Lower lobe of right lung (tissue), 2 donors: ENCODE results near the gene UNC13C. TPM values are rescaled to one million over a fixed set of nuclear protein-coding genes. Genes with fewer than 3 reads are reported as not detected.

Experiments used
- ATAC-seq, 2 donors: fragments of 200-7000 bp; cut with Tn5 transposase; one replicate each; pipeline ENCODE4 v1.9.1; 2020 to 2022; ENCODE audit warnings: mild to moderate bottlenecking in 2 of 2, moderate library complexity in 2 of 2
- DNase-seq: peaks from one replicate; pipeline ENCODE4 v3.0.0-alpha.2; 2020
- H3K27ac ChIP-seq: fragments of 200-600 bp; one replicate; pipeline ENCODE4 v1.8.0; 2022
- H3K27me3 ChIP-seq: fragments of 200-600 bp; one replicate; pipeline ENCODE4 v1.8.0; 2022; ENCODE audit warnings: low read depth
- H3K36me3 ChIP-seq: fragments of 200-600 bp; one replicate; pipeline ENCODE4 v1.8.0; 2022; ENCODE audit warnings: mild to moderate bottlenecking
- H3K4me1 ChIP-seq: fragments of 200-600 bp; one replicate; pipeline ENCODE4 v1.8.0; 2022
- H3K4me3 ChIP-seq: fragments of 200-600 bp; one replicate; pipeline ENCODE4 v1.8.0; 2022; ENCODE audit warnings: mild to moderate bottlenecking
- H3K9me3 ChIP-seq: fragments of 200-600 bp; one replicate; pipeline ENCODE4 v1.8.0; 2022
- intact Hi-C: fragments of 100-400 bp; cut with DNase I; formaldehyde crosslinking; loops from one replicate; pipeline ENCODE4 v1.11.0; 2022
- total RNA-seq: library from RNA; stranded (reverse); fragmentation: NEBNext Ultra II Directional; extraction: Animal tissue kit (Norgen Biotek cat#: 25700); gene quantifications from one replicate; pipeline ENCODE4 v1.2.1, GENCODE V29; 2021
- TF ChIP-seq, protein P1 (sequence below): fragments of 200-600 bp; IDR thresholded peaks from one replicate; pipeline ENCODE4 v1.8.0; 2022; ENCODE audit warnings: antibody characterized with exemption, mild to moderate bottlenecking
- donor health status: DM: no; HTN: yes; CAD: no; lungs with severe emphysema.

UNC13C gene
- total RNA-seq, 1 donor from 2014 or later = 0.12 TPM

DNA sequence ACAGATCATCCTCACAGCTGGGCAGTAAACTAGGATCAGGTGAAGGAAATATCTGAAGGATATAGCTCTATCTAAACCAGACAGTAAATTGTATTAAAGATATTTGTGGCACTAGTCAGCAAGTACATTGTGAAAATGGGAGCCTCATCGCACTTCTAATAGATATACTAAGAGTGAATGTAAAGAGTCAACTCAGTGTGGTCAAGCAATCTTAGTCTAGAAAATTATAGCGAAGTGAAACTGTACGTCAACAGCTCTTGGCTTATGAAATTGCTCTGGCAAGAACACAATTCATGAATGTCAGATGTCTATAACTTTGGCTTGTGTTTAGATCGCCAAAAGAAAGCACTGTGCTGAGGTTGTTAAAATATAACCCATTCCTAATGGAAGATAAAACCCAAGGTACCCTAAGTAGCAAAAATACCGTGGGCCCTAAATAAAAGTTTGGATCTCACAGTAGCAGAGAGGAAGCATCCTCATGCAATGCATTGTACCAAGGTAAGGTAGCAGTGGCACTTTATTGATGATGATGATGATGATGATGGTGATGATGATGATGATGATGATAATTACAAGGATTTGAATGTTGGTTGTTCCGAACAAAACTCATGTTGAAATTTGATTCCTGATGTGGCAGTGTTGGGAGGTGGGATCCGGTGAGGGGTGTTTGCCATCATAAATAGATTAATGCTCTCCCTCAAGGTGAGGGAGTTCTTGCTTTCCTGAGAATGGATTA, 228.5 kb downstream of the UNC13C start:
- no peaks in the 10 kb centered on the region for H3K27me3 ChIP-seq
- DNase-seq (no peak), ATAC-seq (no peak)
- no peak overlapping the region for H3K4me3 ChIP-seq
- intact Hi-C loops = no loop called here
- TF ChIP-seq, protein P1, sequence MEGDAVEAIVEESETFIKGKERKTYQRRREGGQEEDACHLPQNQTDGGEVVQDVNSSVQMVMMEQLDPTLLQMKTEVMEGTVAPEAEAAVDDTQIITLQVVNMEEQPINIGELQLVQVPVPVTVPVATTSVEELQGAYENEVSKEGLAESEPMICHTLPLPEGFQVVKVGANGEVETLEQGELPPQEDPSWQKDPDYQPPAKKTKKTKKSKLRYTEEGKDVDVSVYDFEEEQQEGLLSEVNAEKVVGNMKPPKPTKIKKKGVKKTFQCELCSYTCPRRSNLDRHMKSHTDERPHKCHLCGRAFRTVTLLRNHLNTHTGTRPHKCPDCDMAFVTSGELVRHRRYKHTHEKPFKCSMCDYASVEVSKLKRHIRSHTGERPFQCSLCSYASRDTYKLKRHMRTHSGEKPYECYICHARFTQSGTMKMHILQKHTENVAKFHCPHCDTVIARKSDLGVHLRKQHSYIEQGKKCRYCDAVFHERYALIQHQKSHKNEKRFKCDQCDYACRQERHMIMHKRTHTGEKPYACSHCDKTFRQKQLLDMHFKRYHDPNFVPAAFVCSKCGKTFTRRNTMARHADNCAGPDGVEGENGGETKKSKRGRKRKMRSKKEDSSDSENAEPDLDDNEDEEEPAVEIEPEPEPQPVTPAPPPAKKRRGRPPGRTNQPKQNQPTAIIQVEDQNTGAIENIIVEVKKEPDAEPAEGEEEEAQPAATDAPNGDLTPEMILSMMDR = no peak
- no peak overlapping the region for H3K27ac ChIP-seq
- no peaks in the 10 kb centered on the region for H3K36me3 ChIP-seq
- no peaks in the 10 kb centered on the region for H3K9me3 ChIP-seq
- no peaks in the 10 kb centered on the region for H3K4me1 ChIP-seq

DNA sequence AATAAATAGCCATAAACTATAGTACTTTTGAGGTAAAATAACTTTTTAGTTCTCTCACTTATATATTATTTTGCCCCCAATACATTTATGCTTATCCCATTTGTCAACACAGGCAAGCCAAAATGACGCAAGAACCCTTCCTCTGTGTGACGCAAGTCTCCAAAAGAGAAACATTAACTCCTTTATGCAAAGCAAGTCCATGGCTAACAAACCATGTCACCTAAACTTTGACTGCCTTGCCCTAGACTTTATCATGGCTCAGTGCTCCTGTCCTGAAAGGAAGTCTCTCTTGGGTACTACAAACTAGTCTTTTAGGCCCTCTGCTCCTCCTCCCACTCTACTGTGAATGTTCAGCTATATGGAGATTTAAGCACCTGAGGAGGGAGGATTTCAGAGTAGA, 230.5 kb downstream of the UNC13C start:
- Histone ChIP-seq H3K27ac (no peak overlapping the region), H3K9me3 (no peaks in the 10 kb centered on the region), H3K36me3 (no peaks in the 10 kb centered on the region), H3K4me3 (no peak overlapping the region), H3K4me1 (no peaks in the 10 kb centered on the region), H3K27me3 (no peaks in the 10 kb centered on the region)
- intact Hi-C loops = no loop called here
- DNase-seq (no peak), ATAC-seq (no peak)
- TF ChIP-seq, protein P1 = no peak

DNA sequence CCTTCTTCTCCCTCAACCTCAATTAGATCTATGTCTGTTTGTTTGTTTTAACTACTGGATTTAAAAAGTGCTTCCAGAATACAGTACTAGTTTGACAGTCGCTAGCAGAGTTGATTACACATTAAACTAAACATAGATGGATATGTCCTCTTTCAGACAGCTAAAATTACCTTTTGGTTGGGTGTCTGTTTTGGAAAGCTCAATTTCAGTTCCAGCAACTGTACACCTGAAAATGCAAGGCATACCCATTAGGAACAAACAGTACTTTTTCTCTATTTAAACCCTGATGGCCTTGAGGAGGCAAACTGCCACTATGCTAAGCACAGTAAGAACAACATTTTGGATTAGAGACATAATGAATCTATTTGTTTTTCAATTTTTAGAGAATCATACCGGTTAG, 234.4 kb downstream of the UNC13C start:
- no peak for ATAC-seq
- no peak overlapping the region for H3K4me3 ChIP-seq
- no peaks in the 10 kb centered on the region for H3K36me3 ChIP-seq
- H3K27ac ChIP-seq = no peak overlapping the region
- no peak for DNase-seq
- no peaks in the 10 kb centered on the region for H3K9me3 ChIP-seq
- TF ChIP-seq, protein P1 = no peak
- H3K27me3 ChIP-seq = no peaks in the 10 kb centered on the region
- no peaks in the 10 kb centered on the region for H3K4me1 ChIP-seq
- intact Hi-C loops = no loop called here

DNA sequence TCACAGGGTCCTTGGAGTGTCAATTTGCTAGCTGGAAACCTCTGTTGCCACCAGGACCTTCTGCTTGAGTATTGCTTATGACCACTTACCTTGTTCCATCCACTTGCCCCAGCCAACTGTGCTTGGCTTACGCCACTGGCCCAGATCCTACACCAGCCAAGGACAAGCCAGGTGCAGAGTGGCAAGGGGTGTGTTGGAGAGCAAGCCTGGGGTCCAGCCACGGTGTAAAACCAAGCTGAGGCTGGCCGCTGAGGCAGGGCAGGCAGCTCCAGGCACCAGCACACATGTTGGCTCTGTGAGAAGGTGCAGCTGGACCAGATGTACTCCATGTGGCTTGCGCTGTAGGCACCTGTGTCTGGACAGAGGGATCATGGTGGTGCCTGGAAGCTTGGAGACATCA, 248.2 kb downstream of the UNC13C start:
- intact Hi-C loops = no loop called here
- DNase-seq (no peak), ATAC-seq (no peak)
- no peaks in the 10 kb centered on the region for H3K4me1 ChIP-seq
- no peak overlapping the region for H3K4me3 ChIP-seq
- H3K36me3 ChIP-seq = no peaks in the 10 kb centered on the region
- TF ChIP-seq, protein P1 = no peak
- no peak overlapping the region for H3K27ac ChIP-seq
- peaks cover 4% of the 10 kb centered on the region for H3K9me3 ChIP-seq
- no peaks in the 10 kb centered on the region for H3K27me3 ChIP-seq

DNA sequence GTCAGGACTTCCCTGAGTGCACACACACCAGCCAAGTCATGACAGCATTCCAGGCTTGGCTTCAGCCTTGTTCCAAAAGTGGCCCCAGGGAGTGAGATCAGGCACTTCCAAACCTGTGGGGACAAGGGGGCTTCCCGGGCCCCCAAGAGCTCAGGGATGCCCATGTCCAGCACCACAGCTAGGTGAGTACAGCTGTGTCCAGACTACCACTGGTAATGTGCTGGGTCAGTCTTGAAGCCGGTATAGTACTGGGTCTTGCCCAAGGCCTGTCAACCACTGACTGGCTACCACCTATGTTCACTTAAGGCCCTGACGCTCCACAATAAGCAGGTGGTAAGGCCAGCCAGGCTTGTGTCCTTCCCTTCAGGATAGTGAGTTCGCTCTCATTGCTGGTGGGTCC, 249.3 kb downstream of the UNC13C start:
- H3K4me3 ChIP-seq = no peak overlapping the region
- H3K36me3 ChIP-seq = no peaks in the 10 kb centered on the region
- ATAC-seq = peak in 1 of 2 donors; percentile 11

More for the DNA sequence above, 249.3 kb downstream of the UNC13C start:
- intact Hi-C loops = no loop called here
- Histone ChIP-seq H3K27me3 (no peaks in the 10 kb centered on the region), H3K27ac (no peak overlapping the region), H3K4me1 (no peaks in the 10 kb centered on the region), H3K9me3 (peaks cover 4% of the 10 kb centered on the region)
- no peak for DNase-seq
- TF ChIP-seq, protein P1 = no peak
